PC-9 (cell line): Measurements from ENCODE around the gene TTC28. TPM values are rescaled to one million over a fixed set of nuclear protein-coding genes. Genes with fewer than 3 reads are reported as not detected.

ENCODE experiments used
- BruUV-seq: library from RNA; stranded (reverse); fragments of 400-500 nt; replicated peaks from 2 replicates; lab custom pipeline; 2021; lab: Mats Ljungman, UMichigan
- CTCF ChIA-PET: fragments of 300-600 bp; sonication (Branson Sonifier 250); formaldehyde crosslinking; loops from one replicate; lab custom pipeline; 2022; ENCODE audit warnings: antibody characterized with exemption; lab: Charles Lee
- POLR2A ChIA-PET: fragments of 300-600 bp; sonication (Branson Sonifier 250); formaldehyde crosslinking; loops from one replicate; lab custom pipeline; 2022; ENCODE audit warnings: antibody characterized with exemption; ENCODE audit not compliant: unreplicated experiment; lab: Charles Lee
- DNase-seq, 2 experiments: peaks; one replicate each; pipeline versions ENCODE4 v3.0.0 to v3.0.0-alpha.2; 2015 to 2022; ENCODE audit warnings: mixed read lengths in 1 of 2
- H2AFZ ChIP-seq: fragments of 200-600 bp; sonication (generic); 2 replicates; pipeline ENCODE4 v1.8.1; 2017; ENCODE audit warnings: antibody characterized with exemption
- H3F3A ChIP-seq: fragments of 200-600 bp; sonication (generic); 2 replicates; pipeline ENCODE4 v1.8.1; 2017; ENCODE audit warnings: antibody characterized with exemption, mild to moderate bottlenecking, low read depth; ENCODE audit not compliant: insufficient read depth
- H3K27ac ChIP-seq: fragments of 200-600 bp; sonication (generic); 2 replicates; pipeline ENCODE4 v1.6.1; 2016; ENCODE audit warnings: mixed run types
- H3K27me3 ChIP-seq: fragments of 200-600 bp; sonication (generic); 2 replicates; pipeline ENCODE4 v1.6.1; 2016; ENCODE audit warnings: low read depth, mixed run types; ENCODE audit not compliant: insufficient read depth
- H3K36me3 ChIP-seq: fragments of 200-600 bp; sonication (generic); 2 replicates; pipeline ENCODE4 v1.6.1; 2016; ENCODE audit warnings: low read depth, mixed run types
- H3K4me1 ChIP-seq: fragments of 200-600 bp; sonication (generic); replicated peaks from 2 replicates; pipeline ENCODE4 v1.6.1; 2016; ENCODE audit warnings: mixed run types; ENCODE audit not compliant: insufficient read depth
- H3K4me2 ChIP-seq: fragments of 200-600 bp; sonication (generic); 2 replicates; pipeline ENCODE4 v1.6.1; 2017; ENCODE audit warnings: mixed run types
- H3K4me3 ChIP-seq: fragments of 200-600 bp; sonication (generic); 2 replicates; pipeline ENCODE4 v1.6.1; 2016; ENCODE audit warnings: mixed run types
- H3K79me2 ChIP-seq: fragments of 200-600 bp; sonication (generic); 2 replicates; pipeline ENCODE4 v1.6.1; 2017; ENCODE audit warnings: low read depth, mixed run types
- H3K9me2 ChIP-seq: fragments of 200-600 bp; sonication (generic); 2 replicates; pipeline ENCODE4 v1.8.1; 2017; ENCODE audit warnings: mild to moderate bottlenecking; ENCODE audit not compliant: insufficient read depth
- H3K9me3 ChIP-seq: fragments of 200-600 bp; sonication (generic); 2 replicates; pipeline ENCODE4 v1.8.1; 2016; ENCODE audit warnings: low read depth; ENCODE audit not compliant: insufficient read depth
- H4K20me1 ChIP-seq: fragments of 200-600 bp; sonication (generic); 2 replicates; pipeline ENCODE4 v1.8.1; 2017; ENCODE audit not compliant: insufficient read depth
- CTCF ChIP-seq: fragments of 200-600 bp; sonication (generic); conservative IDR thresholded peaks from 2 replicates; pipeline ENCODE4 v1.6.1; 2017; ENCODE audit warnings: mixed run types, antibody characterized with exemption, mild to moderate bottlenecking, moderate library complexity
- EZH2 ChIP-seq: fragments of 200-600 bp; sonication (generic); IDR thresholded peaks from 2 replicates; pipeline ENCODE4 v1.8.0; 2017; ENCODE audit warnings: antibody characterized with exemption, low read depth
- intact Hi-C: fragments of 100-400 bp; cut with micrococcal nuclease; formaldehyde crosslinking; loops from one replicate; pipeline ENCODE4 v1.10.0; 2022; ENCODE audit not compliant: unreplicated experiment
- total RNA-seq: library from RNA; stranded (reverse); gene quantifications from 2 replicates; pipeline ENCODE4 v1.2.3, GENCODE V29; 2021

The TTC28 gene
- total RNA-seq, 1 experiment from 2014 or later = 6.7 TPM

- Histone ChIP-seq H3K4me3 (no peak overlapping the region), H3K36me3 (no peaks in the 10 kb centered on the region), H3K4me1 (peaks cover 4% of the 10 kb centered on the region; the same call in 1 of the 2 replicates), H3K4me2 (no peak overlapping the region), H3K79me2 (no peaks in the 10 kb centered on the region), H2AFZ (no peak overlapping the region), H3F3A (no peaks in the 10 kb centered on the region), H3K9me3 (no peaks in the 10 kb centered on the region), H3K27me3 (no peaks in the 10 kb centered on the region), H3K27ac (no peak overlapping the region), H4K20me1 (no peaks in the 10 kb centered on the region), H3K9me2 (no peaks in the 10 kb centered on the region)
- no TSS peak for BruUV-seq
- POLR2A ChIA-PET = no interaction called here
- intact Hi-C loops = no loop called here
- DNase-seq = no peak
- CTCF ChIA-PET = no interaction called here
- TF ChIP-seq EZH2 = no peak
- TF ChIP-seq CTCF = no peak
These were observed 727.5 kb downstream of the TTC28 start for GRCh38 chr22:27952091-27952490.

- Histone ChIP-seq H3K27ac (no peak overlapping the region), H3K4me3 (no peak overlapping the region), H3K36me3 (no peaks in the 10 kb centered on the region), H3K9me3 (no peaks in the 10 kb centered on the region), H3K4me1 (peaks cover 4% of the 10 kb centered on the region; the same call in 1 of the 2 replicates), H3K9me2 (no peaks in the 10 kb centered on the region), H3K79me2 (no peaks in the 10 kb centered on the region), H4K20me1 (no peaks in the 10 kb centered on the region), H3F3A (no peaks in the 10 kb centered on the region; the same call in 1 of the 2 replicates), H2AFZ (no peak overlapping the region), H3K27me3 (no peaks in the 10 kb centered on the region), H3K4me2 (no peak overlapping the region)
- ChIA-PET CTCF (interaction anchor here (0.6 kb wide), 1 partner anchor 1387 kb away, joined by 3 read pairs; no protein-coding TSS in a partner anchor), POLR2A (no interaction called here)
- BruUV-seq = no TSS peak
- intact Hi-C loops = no loop called here
- DNase-seq = no peak
- no peak for TF ChIP-seq EZH2
- TF ChIP-seq CTCF = no peak
These were observed 730.2 kb downstream of the TTC28 start for GRCh38 chr22:27949421-27949820.

GRCh38 chr22:27948569-27948968, 731.1 kb downstream of the TTC28 start:
- Histone ChIP-seq H4K20me1 (no peaks in the 10 kb centered on the region), H3K79me2 (no peaks in the 10 kb centered on the region), H3K27ac (no peak overlapping the region), H3K4me2 (no peak overlapping the region), H2AFZ (no peak overlapping the region), H3K4me1 (peaks cover 4% of the 10 kb centered on the region; the same call in 1 of the 2 replicates), H3K9me2 (no peaks in the 10 kb centered on the region), H3K36me3 (no peaks in the 10 kb centered on the region), H3K27me3 (no peaks in the 10 kb centered on the region), H3K4me3 (no peak overlapping the region), H3F3A (no peaks in the 10 kb centered on the region; the same call in 1 of the 2 replicates), H3K9me3 (no peaks in the 10 kb centered on the region)
- ChIA-PET POLR2A (no interaction called here), CTCF (no interaction called here)
- BruUV-seq = no TSS peak
- TF ChIP-seq CTCF = no peak
- DNase-seq = no peak
- intact Hi-C loops = no loop called here
